OCI-M2 (cell line): ENCODE measurements around the gene IST1.

ENCODE experiments used
- DNase-seq: peaks from one replicate; lab custom pipeline; 2025; ENCODE audit not compliant: unreplicated experiment; lab: John Stamatoyannopoulos, UW

Gene IST1

GRCh38 chr16:71916397-71916920 lies 21.1 kb downstream of the IST1 start:
- no peak for DNase-seq

DNA sequence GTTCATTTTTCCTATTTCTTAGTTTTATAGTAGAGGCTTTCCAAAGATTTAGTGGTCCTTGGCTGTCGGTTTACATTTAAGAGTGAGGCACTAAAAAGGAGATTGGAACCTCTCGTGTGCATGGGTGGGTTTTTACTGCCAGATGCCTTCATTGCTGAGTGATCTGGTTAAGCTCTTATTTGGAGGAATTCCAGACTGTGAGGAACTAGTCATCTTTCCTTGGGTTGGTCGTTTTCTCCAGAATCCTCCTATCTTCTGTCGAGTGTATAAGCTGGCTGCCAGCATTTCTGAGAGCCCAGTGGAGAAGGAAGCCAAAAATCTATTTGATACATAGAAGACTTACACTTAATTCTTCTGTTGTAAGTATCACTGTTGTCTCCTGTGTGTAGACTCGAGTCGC lies 22.6 kb downstream of the IST1 start:
- DNase-seq, result no peak

DNA sequence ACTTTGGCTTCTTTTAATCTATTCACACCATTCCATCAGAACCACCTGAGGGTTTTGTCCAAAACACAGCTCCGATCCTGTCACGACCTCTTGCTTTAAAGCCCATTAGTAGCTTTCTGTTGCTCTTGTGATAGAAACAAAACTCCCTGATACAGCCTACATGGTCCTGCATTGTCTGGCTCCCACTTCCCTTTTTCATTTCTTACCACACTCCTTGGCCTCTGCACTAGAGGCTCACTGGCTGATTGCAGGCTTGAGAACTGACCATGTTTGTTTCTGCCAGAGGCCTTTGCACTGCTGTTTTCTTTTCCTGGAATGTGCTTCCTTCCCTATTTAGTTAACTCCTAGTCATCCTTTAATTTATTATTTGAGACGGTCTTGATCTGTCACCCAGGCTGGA lies 23.7 kb downstream of the IST1 start:
- no peak for DNase-seq

DNA sequence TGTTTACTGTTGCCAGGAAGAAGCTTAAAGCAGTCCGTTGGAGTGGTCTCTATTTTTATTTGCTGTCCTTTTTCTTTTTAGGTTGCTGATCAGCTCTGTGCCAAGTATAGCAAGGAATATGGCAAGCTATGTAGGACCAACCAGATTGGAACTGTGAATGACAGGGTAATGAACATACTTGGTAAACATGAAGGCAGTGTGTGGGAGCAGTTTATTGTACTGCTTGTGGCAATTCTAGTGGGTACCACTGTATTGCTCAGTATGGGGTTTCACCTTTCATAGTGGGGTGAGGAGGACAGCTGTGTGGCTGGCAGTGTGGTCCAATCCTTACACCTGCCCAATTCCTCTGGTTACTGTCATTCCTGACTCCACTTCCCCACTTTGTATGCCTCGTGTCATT lies 25.3 kb downstream of the IST1 start:
- no peak for DNase-seq

DNA sequence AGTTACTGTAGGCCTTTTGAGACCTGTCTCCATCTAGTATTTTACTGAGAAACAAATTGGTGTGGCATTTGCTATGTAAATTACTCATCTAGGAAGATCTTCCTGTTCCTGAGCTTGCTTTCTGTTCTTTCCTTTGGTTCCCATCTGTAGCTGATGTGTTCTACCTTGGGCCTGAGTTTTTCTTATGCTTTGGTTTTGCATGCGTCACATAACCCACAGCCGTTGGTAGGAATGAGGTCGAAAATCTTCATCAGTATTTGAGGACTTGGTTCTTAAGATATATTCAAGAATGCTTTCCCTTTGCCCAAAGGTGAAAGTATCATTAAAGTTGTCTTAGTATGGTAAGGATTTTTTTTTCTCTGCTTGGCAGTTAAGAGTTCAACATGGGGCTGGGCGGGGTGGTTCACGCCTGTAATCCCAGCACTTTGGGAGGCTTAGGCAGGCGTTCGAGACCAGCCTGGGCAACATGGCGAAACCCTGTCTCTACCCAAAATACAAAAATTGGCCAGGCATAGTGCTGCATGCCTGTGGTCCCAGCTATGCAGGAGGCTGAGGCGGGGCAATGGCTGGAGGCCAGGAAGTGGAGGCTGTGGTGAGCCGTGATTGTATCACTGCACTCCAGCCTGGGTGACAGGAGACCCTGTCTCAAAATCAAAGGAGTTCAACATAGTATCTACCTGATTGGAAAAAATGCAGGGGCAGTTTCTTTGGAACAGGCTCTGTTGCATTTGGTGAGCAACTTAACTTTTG lies 28.8 kb downstream of the IST1 start:
- DNase-seq, result no peak

GRCh38 chr16:71924710-71925109 lies 29.4 kb downstream of the IST1 start:
- DNase-seq, result no peak

DNA sequence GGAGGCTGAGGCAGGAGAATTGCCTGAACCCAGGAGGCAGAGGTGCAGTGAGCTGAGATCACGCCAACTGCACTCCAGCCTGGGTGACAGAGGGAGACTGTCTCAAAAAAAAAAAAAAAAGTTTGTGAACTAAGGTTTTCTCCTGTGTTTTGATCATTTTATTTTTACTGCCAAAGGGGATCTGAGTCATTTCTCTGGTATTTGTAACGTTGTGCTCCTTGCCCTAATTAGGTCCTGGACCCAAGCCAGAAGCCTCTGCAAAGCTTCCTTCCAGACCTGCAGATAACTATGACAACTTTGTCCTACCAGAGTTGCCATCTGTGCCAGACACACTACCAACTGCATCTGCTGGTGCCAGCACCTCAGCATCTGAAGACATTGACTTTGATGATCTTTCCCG lies 32.1 kb downstream of the IST1 start:
- DNase-seq, result no peak

- DNase-seq, result no peak
These were observed 32.5 kb downstream of the IST1 start for GRCh38 chr16:71927787-71928186.

GRCh38 chr16:71929048-71929447 lies 33.7 kb downstream of the IST1 start:
- no peak for DNase-seq

GRCh38 chr16:71930013-71930563 lies 34.8 kb downstream of the IST1 start:
- DNase-seq, result no peak

DNA sequence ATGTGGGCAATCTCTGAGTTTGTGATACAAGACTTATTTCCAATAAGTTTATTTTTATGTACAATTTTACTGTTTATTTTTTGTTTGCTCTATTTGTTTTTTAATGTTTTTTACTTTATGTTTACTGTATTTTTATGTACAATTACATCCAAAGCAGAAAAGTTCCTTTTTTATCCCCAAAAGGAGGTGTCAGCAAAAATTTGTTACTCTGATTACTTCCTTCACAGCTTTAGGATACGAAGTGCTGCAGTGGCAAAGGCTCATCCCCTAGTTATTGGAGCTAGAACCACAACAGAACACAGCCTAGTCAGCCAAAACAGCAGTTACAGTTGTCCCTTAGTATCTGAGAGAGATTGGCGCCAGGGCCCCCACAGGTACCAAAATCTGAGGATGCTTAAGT lies 35.7 kb downstream of the IST1 start:
- DNase-seq, result no peak

DNA sequence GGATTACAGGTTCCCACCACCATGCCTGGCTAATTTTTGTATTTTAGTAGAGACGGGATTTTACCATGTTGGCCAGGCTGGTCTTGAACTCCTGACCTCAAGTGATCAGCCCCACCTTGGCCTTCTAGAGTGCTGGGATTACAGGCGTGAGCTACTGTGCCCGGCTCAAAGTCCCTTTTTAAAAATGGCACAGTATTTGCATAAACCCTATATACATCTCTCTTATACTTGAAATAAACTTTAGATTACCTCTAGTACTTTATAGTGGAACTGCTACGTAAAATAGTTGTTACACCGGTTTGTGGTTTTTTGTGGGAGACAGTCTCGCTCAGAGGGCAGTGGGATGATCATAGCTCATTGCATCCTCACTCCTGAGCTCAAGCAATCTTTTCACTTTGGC lies 36.3 kb downstream of the IST1 start:
- DNase-seq, result no peak

- DNase-seq, result no peak
These were observed 37.7 kb downstream of the IST1 start for GRCh38 chr16:71933017-71933416.

GRCh38 chr16:71933913-71934695 lies 38.8 kb downstream of the IST1 start:
- no peak for DNase-seq

DNA sequence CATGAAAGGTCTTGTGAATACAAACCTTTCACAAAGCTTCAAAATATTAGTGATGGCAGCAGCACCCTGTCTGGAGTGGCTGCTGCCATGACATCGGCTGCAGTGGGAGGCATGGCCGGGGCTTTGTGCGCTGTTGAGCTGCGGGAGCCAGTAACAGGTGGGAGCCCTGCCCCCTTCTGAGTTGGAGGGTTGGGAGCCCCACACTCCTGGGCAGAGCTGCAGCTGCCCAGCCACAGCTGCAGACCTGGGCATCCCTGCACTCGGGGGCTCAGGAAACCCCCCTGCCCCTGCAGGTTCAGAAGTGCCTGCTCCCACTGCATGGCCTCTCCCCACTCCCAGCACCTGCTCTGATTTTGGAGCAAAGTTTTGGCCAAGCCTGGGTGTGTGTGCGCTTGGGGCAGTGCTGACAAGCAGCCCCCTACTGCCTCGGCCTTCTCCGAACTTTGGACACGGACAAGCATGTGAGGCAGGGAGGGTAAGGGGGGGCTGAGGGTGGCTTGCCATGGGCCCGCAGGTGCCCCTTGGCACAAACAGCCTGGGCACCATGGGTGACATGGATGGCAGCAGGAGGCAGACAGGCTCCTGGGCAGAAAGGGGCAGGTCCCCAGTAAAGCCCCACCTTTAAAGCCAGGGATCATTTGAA lies 42.7 kb downstream of the IST1 start:
- no peak for DNase-seq

GRCh38 chr16:71943887-71944286 lies 48.6 kb downstream of the IST1 start:
- DNase-seq, result no peak

DNA sequence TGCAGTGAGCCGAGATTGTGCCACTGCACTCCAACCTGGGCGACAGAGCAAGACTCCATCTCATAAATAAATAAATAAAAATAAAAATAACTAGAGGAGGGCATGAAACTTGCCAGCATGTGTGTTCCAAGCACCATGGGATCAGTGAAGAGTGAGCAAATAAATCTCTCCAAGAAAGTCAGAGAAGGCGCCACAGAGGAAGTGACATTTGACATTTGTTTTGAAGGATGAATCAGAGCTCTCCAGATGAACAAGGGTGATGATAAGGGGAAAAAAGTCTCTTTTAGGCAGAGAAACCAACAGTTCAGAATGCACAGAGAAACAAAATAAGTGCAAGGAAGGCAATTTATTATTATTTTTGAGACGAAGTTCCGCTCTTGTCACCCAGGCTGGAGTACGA lies 50.3 kb downstream of the IST1 start:
- no peak for DNase-seq

DNA sequence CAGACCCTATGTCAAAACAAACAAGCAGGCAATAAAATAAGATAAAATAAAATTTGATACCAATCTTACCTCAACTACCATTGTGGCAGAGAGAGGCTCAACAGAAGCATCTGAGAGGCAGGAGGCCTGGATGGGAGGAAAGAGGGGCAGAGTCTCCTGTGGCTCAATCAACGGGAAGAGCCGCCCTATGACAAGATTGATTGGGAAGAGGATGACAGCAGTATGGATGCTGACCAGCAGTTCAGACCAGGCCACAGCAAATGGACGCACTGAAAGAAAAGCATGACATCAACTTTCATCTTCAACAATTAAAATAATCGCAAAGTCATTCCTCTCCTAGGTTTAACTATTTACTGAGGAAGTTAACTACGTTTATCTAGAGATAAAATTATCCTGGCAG lies 57.5 kb downstream of the IST1 start:
- no peak for DNase-seq

DNA sequence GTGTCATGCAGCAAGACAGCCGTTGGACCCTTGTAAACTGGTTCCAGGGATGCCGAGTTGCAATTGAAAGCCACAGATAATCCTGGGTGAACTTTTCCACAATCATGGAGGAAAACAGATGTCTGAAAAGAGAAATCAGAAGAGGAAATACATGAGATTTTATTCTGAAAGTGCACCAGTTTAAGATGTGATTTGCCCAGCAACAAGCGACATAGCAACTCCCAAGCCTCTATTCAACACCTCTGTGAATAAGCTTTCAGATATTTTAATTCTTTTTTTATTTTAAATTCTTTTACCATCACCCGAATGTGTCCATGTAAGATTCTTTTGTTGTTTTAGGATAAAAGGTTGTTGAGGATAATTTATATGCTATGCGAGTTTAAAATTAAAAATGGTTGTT lies 58.8 kb downstream of the IST1 start:
- no peak for DNase-seq

DNA sequence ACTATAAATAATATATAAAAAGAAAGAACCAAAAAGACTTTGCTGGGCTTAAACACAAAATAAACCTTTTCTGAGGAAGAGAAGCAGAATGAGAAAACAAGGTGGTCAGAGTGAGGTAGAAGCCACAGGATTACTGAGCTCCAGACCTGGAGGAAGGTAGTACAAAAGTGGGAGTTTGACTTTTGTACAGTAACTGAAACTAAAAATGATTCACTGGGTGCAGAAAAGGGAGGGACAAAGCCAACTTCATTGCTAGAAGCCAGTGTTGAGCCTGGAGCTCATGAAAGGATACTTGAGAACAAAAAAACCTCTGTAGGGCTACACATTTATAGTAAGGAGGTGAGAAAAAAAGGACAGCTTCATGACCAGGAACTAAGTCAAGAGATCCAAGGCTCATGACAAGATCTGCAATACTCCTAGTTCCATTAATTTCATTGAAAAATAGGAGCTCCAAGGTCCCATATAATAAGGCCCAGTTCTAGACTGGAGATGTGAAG lies 59.4 kb downstream of the IST1 start:
- DNase-seq, result no peak

GRCh38 chr16:71956486-71956885 lies 61.2 kb downstream of the IST1 start:
- no peak for DNase-seq
